H9 (cell line): ENCODE data around the gene RNF224. TPM values are rescaled to one million over a fixed set of nuclear protein-coding genes. Genes with fewer than 3 reads are reported as not detected.
A peak's percentile ranks its signal among the peaks of the same experiment; 100 is the strongest.

Source experiments
- DNase-seq: peaks from one replicate; pipeline ENCODE4 v3.0.0-alpha.2; 2017
- H2AFZ ChIP-seq: one replicate; pipeline ENCODE4 v1.6.1; 2013; ENCODE audit warnings: mild to moderate bottlenecking, low read length, control low read depth, moderate library complexity
- H2AK5ac ChIP-seq: 2 replicates; pipeline ENCODE4 v1.6.1; 2013; ENCODE audit warnings: low read length, control low read depth, mixed read lengths; ENCODE audit not compliant: insufficient read length
- H2BK120ac ChIP-seq: one replicate; pipeline ENCODE4 v1.6.1; 2013; ENCODE audit warnings: low read depth, mild to moderate bottlenecking, low read length, control low read depth, inconsistent platforms; ENCODE audit not compliant: poor library complexity, severe bottlenecking
- H2BK12ac ChIP-seq: 2 replicates; pipeline ENCODE4 v1.6.1; 2013; ENCODE audit warnings: low read length, control low read depth, mixed read lengths, low read depth; ENCODE audit not compliant: insufficient read length
- H2BK15ac ChIP-seq: 2 replicates; pipeline ENCODE4 v1.6.1; 2013; ENCODE audit warnings: low read depth, low read length, control low read depth
- H2BK20ac ChIP-seq: one replicate; pipeline ENCODE4 v1.6.1; 2013; ENCODE audit warnings: low read depth, mild to moderate bottlenecking, low read length, control low read depth, inconsistent platforms; ENCODE audit not compliant: poor library complexity, severe bottlenecking
- H2BK5ac ChIP-seq: 2 replicates; pipeline ENCODE4 v1.6.1; 2013; ENCODE audit warnings: low read length, control low read depth, mixed read lengths; ENCODE audit not compliant: insufficient read length
- H3K14ac ChIP-seq: 2 replicates; pipeline ENCODE4 v1.6.1; 2013; ENCODE audit warnings: low read length, control low read depth; ENCODE audit not compliant: insufficient read depth
- H3K18ac ChIP-seq: 2 replicates; pipeline ENCODE4 v1.6.1; 2013; ENCODE audit warnings: low read depth, mild to moderate bottlenecking, mixed read lengths, low read length, control low read depth; ENCODE audit not compliant: insufficient read length
- H3K23ac ChIP-seq: 2 replicates; pipeline ENCODE4 v1.6.1; 2013; ENCODE audit warnings: low read length, control low read depth, mixed read lengths, low read depth; ENCODE audit not compliant: insufficient read length
- H3K23me2 ChIP-seq: 2 replicates; pipeline ENCODE4 v1.6.1; 2013; ENCODE audit warnings: low read depth, mild to moderate bottlenecking, mixed read lengths, low read length, control low read depth; ENCODE audit not compliant: insufficient read length, poor library complexity, severe bottlenecking
- H3K27ac ChIP-seq: 2 replicates; pipeline ENCODE4 v1.5.1; 2013; ENCODE audit warnings: low read length, control low read depth, mixed read lengths, low read depth; ENCODE audit not compliant: insufficient read length
- H3K27me3 ChIP-seq: 2 replicates; pipeline ENCODE4 v1.6.1; 2013; ENCODE audit warnings: low read length, control low read depth, inconsistent platforms; ENCODE audit not compliant: insufficient read depth
- H3K4ac ChIP-seq: 2 replicates; pipeline ENCODE4 v1.6.1; 2013; ENCODE audit warnings: low read depth, mild to moderate bottlenecking, control low read depth, inconsistent platforms, low read length, moderate library complexity
- H3K4me1 ChIP-seq: 2 replicates; pipeline ENCODE4 v1.6.1; 2013; ENCODE audit warnings: low read length, control low read depth, inconsistent platforms; ENCODE audit not compliant: insufficient read depth
- H3K4me2 ChIP-seq: 2 replicates; pipeline ENCODE4 v1.6.1; 2013; ENCODE audit warnings: low read length, control low read depth, mixed read lengths; ENCODE audit not compliant: insufficient read length, insufficient read depth
- H3K56ac ChIP-seq: 2 replicates; pipeline ENCODE4 v1.6.1; 2013; ENCODE audit warnings: low read depth, mild to moderate bottlenecking, mixed read lengths, low read length, control low read depth; ENCODE audit not compliant: insufficient read length
- H3K79me1 ChIP-seq: 2 replicates; pipeline ENCODE4 v1.6.1; 2013; ENCODE audit warnings: low read depth, mild to moderate bottlenecking, moderate library complexity, low read length, control low read depth, inconsistent platforms; ENCODE audit not compliant: insufficient read depth, poor library complexity, severe bottlenecking
- H3K79me2 ChIP-seq: 2 replicates; pipeline ENCODE4 v1.6.1; 2013; ENCODE audit warnings: low read length, control low read depth, inconsistent platforms; ENCODE audit not compliant: insufficient read depth
- H3K9ac ChIP-seq: 2 replicates; pipeline ENCODE4 v1.6.1; 2013; ENCODE audit warnings: low read length, control low read depth, mixed read lengths; ENCODE audit not compliant: insufficient read length; ENCODE audit errors: extremely low read depth
- H3K9me3 ChIP-seq: one replicate; pipeline ENCODE4 v1.6.1; 2013; ENCODE audit warnings: low read depth, low read length, inconsistent platforms; ENCODE audit not compliant: control insufficient read depth
- H3T11ph ChIP-seq: one replicate; pipeline ENCODE4 v1.6.1; 2013; ENCODE audit warnings: mild to moderate bottlenecking, low read length, control low read depth, inconsistent platforms
- H4K20me1 ChIP-seq: one replicate; pipeline ENCODE4 v1.6.1; 2013; ENCODE audit not compliant: control insufficient read depth, insufficient read length, insufficient read depth
- H4K5ac ChIP-seq: 2 replicates; pipeline ENCODE4 v1.6.1; 2013; ENCODE audit warnings: low read depth, mild to moderate bottlenecking, mixed read lengths, low read length, control low read depth; ENCODE audit not compliant: insufficient read length
- H4K8ac ChIP-seq: replicated peaks from 2 replicates; pipeline ENCODE4 v1.6.1; 2013; ENCODE audit warnings: low read length, control low read depth, mixed read lengths, low read depth; ENCODE audit not compliant: insufficient read length
- H4K91ac ChIP-seq: 2 replicates; pipeline ENCODE4 v1.6.1; 2013; ENCODE audit warnings: low read depth, mild to moderate bottlenecking, moderate library complexity, mixed read lengths, low read length, control low read depth; ENCODE audit not compliant: insufficient read length
- H3K27ac Mint-ChIP-seq, 3 experiments: 2 replicates in 2 of 3; 3 replicates in 1 of 3; pipeline ENCODE4 v1.8.0; 2020 to 2021; ENCODE audit warnings: mixed read lengths in 3 of 3, mild to moderate bottlenecking in 1 of 3, moderate library complexity in 1 of 3
- H3K27me3 Mint-ChIP-seq: 2 replicates; pipeline ENCODE4 v1.8.0; 2021; ENCODE audit warnings: low read depth, mild to moderate bottlenecking, moderate library complexity, mixed read lengths
- H3K36me3 Mint-ChIP-seq, 3 experiments: 2 replicates in 2 of 3; 3 replicates in 1 of 3; pipeline ENCODE4 v1.8.0; 2020 to 2021; ENCODE audit warnings: low read depth in 3 of 3, mixed read lengths in 3 of 3; ENCODE audit not compliant: insufficient read depth in 1 of 3
- H3K4me1 Mint-ChIP-seq, 2 experiments: 2 replicates each; pipeline ENCODE4 v1.8.0; 2020; ENCODE audit warnings: mixed read lengths in 2 of 2
- H3K4me3 Mint-ChIP-seq, 2 experiments: 2 replicates in 1 of 2; 3 replicates in 1 of 2; pipeline ENCODE4 v1.8.0; 2020 to 2021; ENCODE audit warnings: mild to moderate bottlenecking in 2 of 2, mixed read lengths in 2 of 2, moderate library complexity in 1 of 2
- H3K9me3 Mint-ChIP-seq, 2 experiments: 2 replicates in 1 of 2; 3 replicates in 1 of 2; pipeline ENCODE4 v1.8.0; 2020; ENCODE audit warnings: mild to moderate bottlenecking in 2 of 2, mixed read lengths in 2 of 2, moderate library complexity in 1 of 2
- CTCF ChIP-seq: fragments of 200-600 bp; sonication (generic); conservative IDR thresholded peaks from 3 replicates; pipeline ENCODE4 v1.8.0; 2021; ENCODE audit warnings: antibody characterized with exemption, mild to moderate bottlenecking
- WGBS: extraction: QIAGEN DNeasy Blood & Tissue Kit; methylation state at CpG from one replicate; pipeline ENCODE4 v1.1.7; 2013; ENCODE audit warnings: missing lambda C conversion rate, low lambda C conversion rate, mixed read lengths; ENCODE audit not compliant: insufficient read length; ENCODE audit errors: extremely low coverage; 5-methylcytosine and 5-hydroxymethylcytosine counted together
- total RNA-seq: library from RNA; stranded (reverse); gene quantifications from 2 replicates; pipeline ENCODE4 v1.2.1, GENCODE V29; 2021

RNF224 gene
- total RNA-seq, 1 experiment from 2014 or later = 0.15 TPM

- no peak overlapping the region for H4K8ac ChIP-seq
- no peak overlapping the region for H3K4ac ChIP-seq
- H3T11ph ChIP-seq = no peak overlapping the region
- H3K23me2 ChIP-seq = peaks cover 13% of the 10 kb centered on the region
- no peak overlapping the region for H2BK20ac ChIP-seq
- H3K9me3 ChIP-seq = no peaks in the 10 kb centered on the region
- no peak overlapping the region for H2BK120ac ChIP-seq
- no peak overlapping the region for H3K23ac ChIP-seq
- no peak overlapping the region for H2AK5ac ChIP-seq
- Mint-ChIP-seq H3K9me3 (no peaks in the 10 kb centered on the region), H3K36me3 (peaks cover 7 to 41% (median 30%) of the 10 kb centered on the region in 3 experiments; a peak in 6 of 7 replicates), H3K4me3 (peak overlapping the region; percentile 94 to 96), H3K4me1 (peaks cover 17 to 22% of the 10 kb centered on the region in 2 experiments), H3K27ac (peak overlapping the region in 2 of 3 experiments; percentile 96 to 97; a peak in 5 of 7 replicates), H3K27me3 (no peaks in the 10 kb centered on the region)
- H2AFZ ChIP-seq = no peak overlapping the region
- H3K4me1 ChIP-seq = peaks cover 5% of the 10 kb centered on the region; the same call in 1 of the 2 replicates
- WGBS = no CpG with 5 or more reads among the region's 23 CpGs
- H3K27ac ChIP-seq = no peak overlapping the region
- no peak overlapping the region; the same call in 1 of the 2 replicates for H2BK15ac ChIP-seq
- H3K79me2 ChIP-seq = peaks cover 10% of the 10 kb centered on the region; the same call in 1 of the 2 replicates
- H2BK12ac ChIP-seq = no peak overlapping the region
- H2BK5ac ChIP-seq = no peak overlapping the region
- H4K20me1 ChIP-seq = no peaks in the 10 kb centered on the region
- no peak overlapping the region for H3K56ac ChIP-seq
- H3K9ac ChIP-seq = peak overlapping the region; percentile 41
- no peak for TF ChIP-seq CTCF
- H3K14ac ChIP-seq = no peak overlapping the region; the same call in 1 of the 2 replicates
- H3K18ac ChIP-seq = no peak overlapping the region
- no peak overlapping the region for H4K5ac ChIP-seq
- peak overlapping the region; percentile 78 for H3K4me2 ChIP-seq
- DNase-seq = no peak
- no peaks in the 10 kb centered on the region for H3K27me3 ChIP-seq
- peaks cover 6% of the 10 kb centered on the region for H3K79me1 ChIP-seq
- no peak overlapping the region for H4K91ac ChIP-seq
These were observed 37.7 kb upstream of the RNF224 start for GRCh38 chr9:137189297-137190295.
